ENCODE data around the gene RPS6KA3.
"Not testable (repeated sequence)": the region's sequence is repeated elsewhere in the genome, so short reads cannot be mapped to it uniquely, and the experiment has no call there.

RPS6KA3 gene

DNA sequence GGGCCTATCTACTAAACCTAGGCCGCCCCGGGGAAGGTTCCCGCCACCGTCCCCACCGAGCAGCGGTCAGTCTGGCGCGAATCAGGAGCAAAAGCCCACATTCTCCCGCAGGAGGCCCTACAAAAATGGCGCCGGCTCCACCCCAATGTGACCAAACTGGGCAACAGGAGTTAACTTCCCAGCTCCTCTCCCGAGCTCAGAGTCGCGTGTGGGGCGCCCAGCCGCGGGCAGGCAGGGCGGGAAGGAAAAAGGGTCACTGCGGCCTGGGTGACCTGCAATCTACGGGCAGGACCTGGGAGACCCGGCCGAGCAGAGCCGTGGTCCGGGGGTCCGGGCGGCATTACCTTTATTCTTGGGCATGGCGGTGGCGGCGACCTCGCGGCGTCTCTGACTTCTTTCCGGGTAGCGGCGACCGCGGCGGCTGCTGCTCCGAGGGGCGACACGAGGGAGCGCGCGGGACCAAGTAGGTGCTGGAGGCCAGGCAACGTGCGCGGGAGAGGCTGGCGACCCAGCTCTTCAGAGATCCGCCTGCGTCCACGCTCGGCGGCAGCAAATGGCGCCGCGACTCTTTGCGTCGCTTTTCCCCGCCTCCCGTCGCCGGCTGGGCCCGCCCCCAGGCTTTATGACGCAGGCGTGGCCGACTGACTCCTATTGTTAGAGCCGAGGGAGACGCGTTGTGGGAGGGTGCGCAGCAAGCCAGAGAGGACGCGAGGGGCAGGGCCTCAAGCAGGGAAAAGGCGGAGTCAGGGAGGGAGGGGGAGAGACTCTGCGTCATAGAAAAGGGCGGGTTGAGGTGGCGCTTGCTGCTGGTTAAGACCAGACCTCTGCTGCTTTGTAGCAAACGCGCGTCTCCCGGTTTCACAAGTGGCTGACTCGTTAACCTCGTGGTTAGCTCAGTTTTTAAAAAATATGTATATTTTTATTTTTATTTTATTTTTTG lies 125.2 kb downstream of the RPS6KA3 start, which contains the start of gene EIF1AX:
TSS of gene EIF1AX (minus strand) at position 558 of the 940 bp plus-strand sequence. CDS start at position 360, 198 bp downstream.
- DNase-seq, result peak; percentile 96

DNA sequence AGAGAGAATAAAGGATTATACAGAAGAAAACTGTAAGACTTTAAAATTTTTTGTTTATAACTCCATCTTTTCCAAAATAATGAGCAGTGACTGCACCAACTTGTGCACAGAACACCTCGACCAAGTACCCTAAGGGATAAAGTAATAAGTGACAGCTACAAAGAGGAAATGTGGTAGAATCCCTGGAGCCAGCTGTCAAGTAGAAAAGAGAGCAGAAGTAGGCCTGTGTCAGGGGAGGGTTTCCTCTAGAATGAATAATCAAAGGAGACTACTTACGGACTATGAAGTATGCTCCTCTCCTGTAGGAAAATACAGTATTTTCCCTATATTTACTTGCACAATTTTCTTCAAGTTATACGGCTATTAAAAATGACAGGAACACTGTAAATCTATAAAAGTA lies 126.3 kb downstream of the RPS6KA3 start:
- no peak for DNase-seq

DNA sequence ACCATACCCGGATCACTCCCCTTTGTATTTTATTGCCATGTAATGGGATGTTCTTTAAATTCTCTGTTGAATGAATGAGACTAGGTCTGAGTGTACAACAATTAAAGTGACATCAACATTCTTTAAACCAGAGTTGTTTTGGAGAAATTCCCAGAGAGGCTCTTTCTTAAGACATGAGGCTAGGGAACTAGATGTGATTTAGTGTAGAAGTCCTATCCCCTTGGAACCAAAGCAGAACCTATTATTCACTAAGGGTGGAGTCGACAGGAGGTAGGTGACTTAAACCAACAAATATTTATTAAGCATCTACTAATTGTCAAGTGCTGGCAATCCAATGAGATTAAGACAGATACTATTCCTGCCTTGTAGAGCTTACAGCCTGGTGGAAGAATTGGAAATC lies 126.7 kb downstream of the RPS6KA3 start:
- DNase-seq, result no peak

DNA sequence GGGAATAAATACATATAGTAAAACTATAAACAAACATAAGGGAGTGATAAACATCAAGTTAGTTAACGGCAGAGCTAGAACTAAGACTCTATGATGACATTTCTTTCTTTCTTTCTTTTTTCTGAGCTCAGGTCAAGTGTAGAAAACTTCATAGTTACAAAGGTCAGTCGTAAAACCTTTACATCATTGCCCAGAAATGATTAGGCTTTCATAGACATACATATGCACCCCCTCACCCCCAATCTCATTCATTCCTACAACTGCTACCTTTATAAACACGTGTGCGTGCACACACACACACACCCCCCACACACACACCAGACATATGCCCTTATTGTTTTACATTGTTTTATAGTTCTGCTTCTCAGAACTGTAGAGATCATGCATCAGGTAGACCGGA lies 130.8 kb downstream of the RPS6KA3 start:
- no peak for DNase-seq

DNA sequence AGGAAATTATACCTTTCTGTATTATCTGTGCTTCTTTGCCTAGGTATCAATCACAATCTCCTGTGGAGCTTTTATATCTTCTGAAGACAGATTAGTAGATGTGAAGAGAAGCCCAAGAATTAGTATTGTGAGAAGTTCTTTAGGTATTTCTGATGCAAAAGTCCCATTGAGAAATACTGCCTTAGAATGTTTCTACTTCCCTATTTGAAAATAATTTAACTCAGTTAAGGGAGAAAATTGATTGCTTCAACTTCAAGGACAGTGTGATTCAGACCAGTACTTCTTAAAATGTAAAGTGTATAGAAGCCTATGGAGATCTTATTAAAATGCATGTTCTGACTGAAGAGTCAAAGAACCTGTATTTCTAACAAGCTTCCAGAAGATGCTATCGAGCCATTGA lies 134.0 kb downstream of the RPS6KA3 start:
- DNase-seq, result no peak

DNA sequence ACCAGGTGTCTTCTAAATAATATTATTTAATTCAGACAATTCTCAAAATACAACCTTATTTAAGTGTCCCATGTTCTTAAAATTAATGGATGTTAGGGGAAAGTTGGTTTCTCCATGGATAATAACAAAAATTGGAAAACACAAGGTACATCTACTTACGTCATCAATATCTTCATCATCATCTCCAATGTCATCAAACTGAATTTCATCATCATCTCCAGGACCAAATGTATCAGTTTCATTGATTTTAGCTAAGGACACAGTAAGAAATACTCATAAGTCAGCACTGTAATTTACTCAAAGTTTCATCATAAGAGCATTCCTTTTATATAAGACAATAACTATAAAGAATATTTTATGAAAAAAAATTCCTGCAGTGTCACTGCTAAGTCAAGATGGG lies 136.4 kb downstream of the RPS6KA3 start:
- no peak for DNase-seq

DNA sequence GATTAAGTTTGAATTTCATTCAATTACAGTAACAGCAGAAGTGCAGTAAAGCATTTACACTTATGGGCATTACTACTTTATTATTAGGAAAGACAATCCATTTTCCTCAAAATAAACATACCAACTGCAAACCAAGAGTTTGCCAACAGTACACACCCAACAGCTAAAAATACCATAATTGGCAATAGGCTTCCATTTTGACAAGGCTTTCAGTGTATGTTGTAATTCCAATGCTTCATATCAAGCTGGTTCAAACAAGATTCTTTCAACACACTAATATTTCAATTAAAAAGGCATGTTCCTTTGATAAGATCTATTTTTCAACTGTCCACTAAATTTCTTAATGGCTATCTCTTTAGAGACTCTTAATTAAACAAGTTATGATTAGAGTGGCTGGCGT lies 137.2 kb downstream of the RPS6KA3 start:
- no peak for DNase-seq

DNA sequence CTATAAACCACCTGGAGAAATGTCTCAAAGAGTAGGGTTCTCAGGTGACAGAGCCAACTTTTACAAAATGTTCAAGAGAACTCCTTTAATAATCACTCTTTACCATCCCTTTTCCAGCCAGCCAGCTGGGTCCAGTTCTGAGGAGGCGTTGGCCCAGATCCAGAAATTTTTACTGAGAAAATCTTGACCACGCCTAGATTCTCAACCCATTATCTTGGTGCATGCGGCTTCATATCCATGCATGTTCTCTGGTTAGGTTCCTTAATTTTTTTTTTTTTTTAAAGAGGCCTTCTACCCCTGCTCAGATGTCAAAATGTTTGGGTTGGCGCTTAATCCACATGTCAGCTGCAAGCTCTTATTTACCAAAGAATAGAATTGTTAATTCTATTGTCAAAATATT lies 138.0 kb downstream of the RPS6KA3 start:
- DNase-seq, result no peak

DNA sequence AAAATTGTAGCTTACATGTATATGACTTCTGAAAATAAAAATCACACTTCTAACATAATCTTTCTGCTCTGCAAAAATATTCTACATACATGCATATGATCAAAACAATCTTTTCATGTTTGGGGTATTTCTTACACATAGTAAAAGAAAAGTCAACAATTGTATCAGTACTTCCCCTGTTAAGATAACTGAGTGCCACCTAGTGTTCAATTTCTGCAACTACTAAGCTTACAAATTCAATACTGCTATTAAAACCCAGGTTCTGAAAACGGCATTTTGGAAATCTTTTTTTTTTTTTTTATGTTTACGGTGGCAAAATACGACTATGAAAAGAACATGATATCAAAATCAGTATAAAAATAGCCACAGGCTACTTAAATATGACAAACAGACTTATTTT lies 139.3 kb downstream of the RPS6KA3 start:
- not testable (repeated sequence) for DNase-seq

DNA sequence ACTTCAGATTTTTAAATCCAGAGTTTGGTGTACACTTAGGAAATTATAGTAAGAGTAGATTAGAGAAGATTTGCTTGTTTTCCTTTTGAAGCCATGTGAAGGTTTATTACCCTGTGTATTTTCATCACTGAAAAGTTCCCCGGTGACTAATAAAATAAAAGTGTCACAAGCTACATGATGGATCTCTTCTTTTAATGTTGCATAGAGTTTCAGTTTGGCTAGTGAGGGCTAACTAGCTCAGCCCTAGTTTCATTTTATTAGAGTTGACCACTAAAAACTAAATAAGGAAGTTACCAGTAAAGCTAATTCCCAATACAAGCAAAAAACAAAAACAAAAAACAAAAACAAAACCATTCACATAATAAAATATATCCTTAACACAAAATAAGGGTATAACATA lies 139.9 kb downstream of the RPS6KA3 start:
- not testable (repeated sequence) for DNase-seq

DNA sequence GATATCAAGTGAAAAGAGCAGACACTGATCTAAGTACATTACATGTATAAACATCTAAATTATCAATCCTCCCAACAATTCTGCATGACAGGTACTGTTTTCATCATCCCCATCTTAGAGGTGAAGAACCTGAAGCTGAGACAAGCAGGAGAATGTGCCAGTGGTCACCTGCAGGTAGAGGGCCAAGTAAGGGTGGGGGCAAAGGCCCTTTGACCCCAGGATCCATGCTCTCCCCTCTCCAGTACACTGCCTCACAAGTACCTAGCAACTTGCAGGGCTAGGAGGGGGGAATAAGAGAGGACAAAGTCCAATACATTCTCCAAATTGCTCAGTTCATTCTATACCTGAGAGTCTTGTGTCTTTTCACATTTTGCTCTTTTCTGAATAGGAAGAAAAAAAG lies 141.7 kb downstream of the RPS6KA3 start:
- no peak for DNase-seq

DNA sequence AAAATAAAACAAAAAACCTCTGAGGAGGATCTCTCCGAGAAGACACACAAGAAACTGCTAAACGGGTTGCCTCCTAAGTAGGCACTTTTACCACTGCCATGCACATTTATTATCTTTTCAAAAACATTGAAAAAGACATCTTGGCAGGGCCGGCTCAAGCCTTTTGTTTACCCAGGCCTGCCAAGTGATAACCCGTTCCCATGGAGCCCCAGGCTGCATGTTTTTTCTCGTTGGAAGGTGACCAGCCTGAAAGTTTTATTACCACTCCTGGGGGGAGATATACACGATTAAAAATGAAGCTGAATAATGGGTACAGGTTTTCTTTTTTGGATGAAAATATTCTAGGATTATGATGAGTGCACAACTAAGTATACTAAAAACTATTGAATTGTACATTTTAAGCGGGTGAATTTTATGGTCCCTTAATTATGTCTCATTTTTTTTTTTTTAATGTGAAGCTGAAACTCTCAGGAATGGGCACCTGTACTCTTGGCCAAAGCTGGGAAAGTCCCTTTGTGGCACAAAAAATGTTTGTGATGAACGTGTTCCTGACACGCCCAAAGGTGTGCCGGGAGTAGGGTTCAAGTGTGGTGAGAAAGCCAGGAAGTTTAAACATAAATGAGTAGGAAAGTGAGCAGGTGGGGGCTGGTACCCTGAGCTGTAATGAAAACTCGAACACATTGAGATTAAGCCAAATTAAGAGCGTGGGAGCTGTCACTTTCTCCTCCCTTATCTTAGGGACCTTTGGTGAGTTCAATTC lies 148.5 kb downstream of the RPS6KA3 start:
- DNase-seq, result no peak

DNA sequence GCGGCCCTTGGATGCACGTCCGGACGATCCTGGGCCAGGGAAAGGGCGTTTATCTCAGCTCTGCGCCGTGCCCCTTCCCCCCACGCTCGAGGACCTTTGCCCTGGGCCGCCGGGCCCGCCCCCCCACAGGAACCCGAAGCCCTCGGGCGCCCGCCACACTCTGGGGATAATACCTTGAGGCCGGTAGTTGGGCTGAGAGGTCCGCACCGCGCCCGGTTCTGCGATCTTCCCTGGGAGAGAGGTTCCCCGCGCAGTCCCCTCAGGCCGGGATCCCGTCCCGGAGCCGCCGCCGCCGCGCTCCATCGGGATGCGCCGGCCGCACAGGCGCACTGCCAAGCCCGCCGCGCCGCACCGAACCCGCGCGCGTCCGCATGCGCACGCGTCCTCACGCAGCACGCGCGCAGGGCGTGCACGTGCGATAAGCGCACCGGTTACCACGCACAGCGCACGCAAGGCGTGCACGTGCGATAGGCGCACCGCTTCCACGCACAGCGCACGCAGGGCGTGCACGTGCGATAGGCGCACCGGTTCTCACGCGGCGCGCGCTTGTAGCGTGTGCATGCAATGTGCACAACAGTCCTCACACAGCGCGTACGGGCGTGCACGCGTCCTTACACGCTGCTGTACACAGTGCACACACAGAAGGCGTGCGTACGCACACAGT lies 150.0 kb downstream of the RPS6KA3 start, which contains the start of gene MAP7D2:
TSS of gene MAP7D2 (minus strand) at position 331 of the 664 bp plus-strand sequence. CDS start at position 303, 28 bp downstream.
- no peak for DNase-seq

DNA sequence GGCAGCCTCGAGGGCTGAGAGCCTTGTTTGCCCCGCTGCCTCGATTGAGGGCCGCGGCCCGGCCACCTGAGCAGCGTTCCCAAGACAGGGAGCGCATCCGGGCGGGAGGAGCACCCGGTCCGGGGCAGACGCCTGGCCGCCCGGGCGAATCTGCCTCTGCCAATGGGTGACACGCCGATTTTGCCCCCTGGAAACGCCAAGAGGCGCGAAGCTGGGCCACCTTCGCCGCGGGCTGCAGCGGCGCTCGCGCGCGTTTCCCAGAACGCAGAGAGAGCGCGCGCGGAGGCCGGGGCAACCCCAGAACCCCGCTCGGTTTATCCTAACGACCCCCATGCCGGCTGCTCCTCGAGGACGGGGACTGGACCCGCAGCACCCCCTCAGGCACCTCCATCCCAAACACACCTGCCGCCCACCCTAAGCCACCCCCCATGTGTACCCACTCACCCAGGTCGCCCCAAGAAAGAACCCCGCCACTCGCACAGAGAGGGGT lies 150.6 kb downstream of the RPS6KA3 start:
- no peak for DNase-seq

DNA sequence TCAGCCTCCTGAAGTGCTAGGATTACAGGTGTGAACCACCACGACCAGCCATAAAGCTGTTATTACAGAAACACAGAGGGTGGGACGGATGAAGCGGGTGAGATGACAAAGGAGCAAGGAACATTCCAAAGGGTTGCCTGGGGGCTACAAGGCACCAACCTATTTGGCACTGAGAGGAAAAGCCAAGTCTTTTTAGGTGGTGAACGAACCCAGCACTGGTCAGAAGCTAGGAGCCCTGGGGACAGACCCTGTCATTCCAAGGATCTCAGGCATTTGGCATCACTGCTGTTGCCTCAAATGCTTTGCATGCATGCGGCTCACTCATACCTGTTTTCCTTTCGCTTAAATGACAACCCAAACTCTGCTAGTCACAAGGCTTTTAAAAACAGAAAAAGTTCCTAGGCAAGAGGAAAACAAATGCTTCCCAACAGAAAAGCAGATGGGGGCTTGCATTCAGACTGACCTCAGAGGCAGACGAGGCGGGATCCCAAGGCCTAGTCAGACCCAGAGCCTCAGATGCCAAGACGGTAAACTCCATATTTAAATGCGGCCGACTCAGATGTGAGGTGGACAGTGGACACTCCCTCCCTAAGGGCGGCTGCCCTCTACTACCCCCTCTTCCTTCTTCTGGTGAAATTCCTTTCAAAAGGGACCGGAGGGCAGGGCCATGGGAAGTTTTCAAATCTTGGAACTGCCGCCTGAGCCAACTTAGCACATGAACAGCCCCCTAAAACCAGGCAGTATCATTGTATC lies 154.5 kb downstream of the RPS6KA3 start:
- DNase-seq, result no peak

DNA sequence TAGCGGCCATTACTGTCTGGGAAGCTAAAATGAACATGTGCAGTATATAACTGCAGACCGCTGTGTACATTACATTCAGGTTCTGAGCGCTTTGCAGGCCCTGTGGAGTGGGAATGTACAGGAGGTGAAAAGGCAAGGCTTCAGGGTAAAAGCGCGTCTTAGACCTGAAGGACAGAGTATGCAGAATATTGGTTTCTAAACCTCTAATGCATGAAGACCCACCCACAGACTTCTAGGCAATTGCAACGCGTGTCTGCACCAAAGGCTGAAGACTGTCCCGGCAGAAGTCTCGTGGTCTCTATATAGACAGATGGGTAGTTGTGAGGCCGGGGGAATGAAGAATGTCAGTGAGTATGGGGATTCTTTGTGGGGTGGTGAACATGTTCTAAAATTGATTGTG lies 155.4 kb downstream of the RPS6KA3 start:
- DNase-seq, result no peak

DNA sequence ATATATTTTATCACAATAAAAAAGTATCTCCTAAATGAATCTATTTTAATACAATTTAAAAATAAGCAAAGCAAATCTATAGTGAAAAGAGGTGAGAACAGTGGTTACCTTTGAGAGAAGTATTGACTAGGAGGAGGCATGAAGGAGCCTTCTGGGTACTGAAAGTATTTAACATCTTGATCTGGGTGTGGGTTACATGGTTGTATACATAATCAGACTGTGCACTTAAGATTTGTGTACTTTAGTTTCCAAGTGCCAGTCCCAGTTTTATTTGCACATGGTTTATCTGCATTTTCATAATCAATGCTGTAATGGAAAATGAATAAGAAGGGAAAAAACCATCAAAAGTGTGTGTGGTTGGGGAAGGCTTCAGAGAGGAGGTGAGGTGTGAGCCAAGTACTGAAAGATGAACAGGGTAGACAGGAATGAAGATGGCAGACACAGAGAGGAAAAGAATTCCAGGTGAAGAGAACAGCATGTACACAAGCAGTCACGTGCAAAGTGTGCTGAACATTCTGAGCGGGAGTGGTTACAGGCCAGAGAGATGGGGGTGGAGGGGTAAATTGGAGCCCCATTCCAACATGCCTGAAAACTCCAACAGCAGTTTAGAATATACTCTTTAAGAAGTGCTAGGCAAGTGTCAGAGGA lies 164.7 kb downstream of the RPS6KA3 start:
- no peak for DNase-seq
